ENCODE results near the gene ACSL4. TPM values are rescaled to one million over a fixed set of nuclear protein-coding genes. Genes with fewer than 3 reads are reported as not detected.

ACSL4 gene
- total and polyA plus RNA-seq, 9 of the 15 experiments (the other 6 are each of a cell fraction or from before 2014, with no cell fraction given), result 9.8 to 35.1 (median 25.5) TPM

GRCh38 chrX:109704563-109704962, 28.5 kb downstream of the ACSL4 start (continued):
- TF ChIP-seq ZNF318 (IDR thresholded peaks at IDR 0.05; ENCODE audit: borderline replicate concordance in 1 of 2, low read depth in 1 of 2), result no peak

- no peak for DNase-seq (ENCODE audit: extremely low read depth in 1 of 4, low spot score in 3 of 4)
- H3K4me1 ChIP-seq (replicated peaks in 1 of 2; ENCODE audit: control insufficient read depth in 2 of 2, insufficient read depth in 2 of 2, low read length in 2 of 2), result no peaks in the 10 kb centered on the region
- ATAC-seq, result no peak
- no peak overlapping the region for H3K4me3 ChIP-seq
- no peak overlapping the region for H3K27ac ChIP-seq (ENCODE audit: extremely low read depth, low read depth, low read length)
- H3K4me2 ChIP-seq (ENCODE audit: insufficient read depth, low read length), result no peak overlapping the region
- no peaks in the 10 kb centered on the region for H4K20me1 ChIP-seq (replicated peaks; ENCODE audit: control insufficient read depth, insufficient read depth, low read length)
- H2AFZ ChIP-seq (ENCODE audit: low read depth, low read length), result no peak overlapping the region
- peaks cover 46% of the 10 kb centered on the region for H3K79me2 ChIP-seq (ENCODE audit: control insufficient read depth, insufficient read depth, low read length)
- 100% methylated on average over 2 of the region's 2 CpGs for WGBS (ENCODE audit: insufficient coverage, low coverage, missing lambda C conversion rate)
- no peaks in the 10 kb centered on the region for H3K9me3 ChIP-seq (replicated peaks; ENCODE audit: control insufficient read depth, insufficient read depth, low read depth, low read length)
- TF ChIP-seq POU5F1 (IDR thresholded peaks at IDR 0.05; ENCODE audit: borderline replicate concordance, low read depth, low read length, partially characterized antibody), result no peak
- TF ChIP-seq JUND (IDR thresholded peaks at IDR 0.05; ENCODE audit: borderline replicate concordance, low read depth, low read length), result no peak
- TF ChIP-seq JUND (tag; IDR thresholded peaks at IDR 0.05; ENCODE audit: borderline replicate concordance, low read depth, low read length), result no peak
- no peak for TF ChIP-seq CBFA2T2 (conservative IDR thresholded peaks at IDR 0.05)
- no peak for TF ChIP-seq ZNF696 (CRISPR knock-in tag; conservative IDR thresholded peaks at IDR 0.05)
- no peak for TF ChIP-seq PHF8 (IDR thresholded peaks at IDR 0.05; ENCODE audit: borderline replicate concordance, low read length)
- no peak for TF ChIP-seq MYNN (IDR thresholded peaks at IDR 0.05)
- no peak for TF ChIP-seq MYNN (CRISPR knock-in tag; IDR thresholded peaks at IDR 0.05)
- no peak for TF ChIP-seq MLLT1 (IDR thresholded peaks at IDR 0.05)
- no peaks in the 10 kb centered on the region for H3K9me1 ChIP-seq (ENCODE audit: control insufficient read depth, insufficient read depth, low read length)
- BruUV-seq (replicated peaks), result no TSS peak
- intact Hi-C loops (cut with micrococcal nuclease) (no loop called here), in situ Hi-C loops (cut with MboI) (no loop called here)
- CTCF ChIA-PET (ENCODE audit: low intra/inter-chr PET ratio), result no interaction called here
- H3K9ac ChIP-seq (ENCODE audit: insufficient read depth in 1 of 2, low read depth in 2 of 2, low read length in 2 of 2), result no peak overlapping the region
- POLR2A ChIA-PET, result interaction anchor here (1.0 to 1.6 kb wide), 2 partner anchors 13 to 15 kb away, joined by 3 to 4 read pairs; no protein-coding TSS in a partner anchor
- no peak for FAIRE-seq
- no peaks in the 10 kb centered on the region for H3K27me3 ChIP-seq (ENCODE audit: control insufficient read depth in 2 of 2, insufficient read depth in 2 of 2, low read length in 2 of 2)
- H3K36me3 ChIP-seq (ENCODE audit: control insufficient read depth, insufficient read depth, low read length), result peaks cover 12% of the 10 kb centered on the region; the same call in 1 of the 3 replicates
Measured at GRCh38 chrX:109697855-109698254, 35.2 kb downstream of the ACSL4 start.
